ENCODE results near the gene TTC39A.
"Not testable (repeated sequence)": the region's sequence is repeated elsewhere in the genome, so short reads cannot be mapped to it uniquely, and the experiment has no call there.

The TTC39A gene

GRCh38 chr1:51336711-51337110 is 6.3 kb upstream of the TTC39A start:
- DNase-seq (ENCODE audit: low read depth in 2 of 2), result no peak

- no peak for DNase-seq (ENCODE audit: low read depth in 2 of 2)
Measured at GRCh38 chr1:51336004-51336403, 5.6 kb upstream of the TTC39A start.

- DNase-seq (ENCODE audit: low read depth in 2 of 2), result no peak
Measured at GRCh38 chr1:51331206-51332100, 1.1 kb upstream of the TTC39A start.

GRCh38 chr1:51329443-51330325 is 678 bp downstream of the TTC39A start:
- no peak for DNase-seq (ENCODE audit: low read depth in 2 of 2)

- no peak for DNase-seq (ENCODE audit: low read depth in 2 of 2)
Measured at GRCh38 chr1:51328926-51329325, 1.4 kb downstream of the TTC39A start.

GRCh38 chr1:51328279-51328678 is 2.1 kb downstream of the TTC39A start:
- DNase-seq (ENCODE audit: low read depth in 2 of 2), result peak in 1 of 2 experiments; percentile 8

GRCh38 chr1:51327386-51327785 is 3.0 kb downstream of the TTC39A start:
- DNase-seq (ENCODE audit: low read depth in 2 of 2), result no peak

- no peak for DNase-seq (ENCODE audit: low read depth in 2 of 2)
Measured at GRCh38 chr1:51326839-51327238, 3.5 kb downstream of the TTC39A start.

GRCh38 chr1:51325878-51326755 is 4.2 kb downstream of the TTC39A start:
- DNase-seq (ENCODE audit: low read depth in 2 of 2), result no peak

- DNase-seq (ENCODE audit: low read depth in 2 of 2), result no peak
Measured at GRCh38 chr1:51325391-51325790, 5.0 kb downstream of the TTC39A start.

- DNase-seq (ENCODE audit: low read depth in 2 of 2), result not testable (repeated sequence)
Measured at GRCh38 chr1:51325011-51325385, 5.4 kb downstream of the TTC39A start.

GRCh38 chr1:51324251-51325010 is 5.9 kb downstream of the TTC39A start:
- no peak for DNase-seq (ENCODE audit: low read depth in 2 of 2)

GRCh38 chr1:51323778-51324177 is 6.6 kb downstream of the TTC39A start:
- DNase-seq (ENCODE audit: low read depth in 2 of 2), result no peak

GRCh38 chr1:51322417-51323101 is 7.8 kb downstream of the TTC39A start:
- no peak for DNase-seq (ENCODE audit: low read depth in 2 of 2)

- no peak for DNase-seq (ENCODE audit: low read depth in 2 of 2)
Measured at GRCh38 chr1:51321924-51322280, 8.5 kb downstream of the TTC39A start.

GRCh38 chr1:51320967-51321923 is 9.1 kb downstream of the TTC39A start:
- DNase-seq (ENCODE audit: low read depth in 2 of 2), result no peak

- no peak for DNase-seq (ENCODE audit: low read depth in 2 of 2)
Measured at GRCh38 chr1:51317798-51318197, 12.6 kb downstream of the TTC39A start.

- DNase-seq (ENCODE audit: low read depth in 2 of 2), result no peak
Measured at GRCh38 chr1:51316846-51317120, 13.6 kb downstream of the TTC39A start.

GRCh38 chr1:51316113-51316845 is 14.1 kb downstream of the TTC39A start:
- DNase-seq (ENCODE audit: low read depth in 2 of 2), result no peak

All from fibroblast of skin of left biceps (primary cell).